GM19193 (cell line): ENCODE measurements around the gene FOCAD.

Experiments
- POLR2A ChIP-seq: IDR thresholded peaks from 4 replicates; pipeline ENCODE4 v1.6.1; 2011; ENCODE audit not compliant: insufficient read depth, insufficient read length; ENCODE audit errors: extremely low read depth

FOCAD gene, protein sequence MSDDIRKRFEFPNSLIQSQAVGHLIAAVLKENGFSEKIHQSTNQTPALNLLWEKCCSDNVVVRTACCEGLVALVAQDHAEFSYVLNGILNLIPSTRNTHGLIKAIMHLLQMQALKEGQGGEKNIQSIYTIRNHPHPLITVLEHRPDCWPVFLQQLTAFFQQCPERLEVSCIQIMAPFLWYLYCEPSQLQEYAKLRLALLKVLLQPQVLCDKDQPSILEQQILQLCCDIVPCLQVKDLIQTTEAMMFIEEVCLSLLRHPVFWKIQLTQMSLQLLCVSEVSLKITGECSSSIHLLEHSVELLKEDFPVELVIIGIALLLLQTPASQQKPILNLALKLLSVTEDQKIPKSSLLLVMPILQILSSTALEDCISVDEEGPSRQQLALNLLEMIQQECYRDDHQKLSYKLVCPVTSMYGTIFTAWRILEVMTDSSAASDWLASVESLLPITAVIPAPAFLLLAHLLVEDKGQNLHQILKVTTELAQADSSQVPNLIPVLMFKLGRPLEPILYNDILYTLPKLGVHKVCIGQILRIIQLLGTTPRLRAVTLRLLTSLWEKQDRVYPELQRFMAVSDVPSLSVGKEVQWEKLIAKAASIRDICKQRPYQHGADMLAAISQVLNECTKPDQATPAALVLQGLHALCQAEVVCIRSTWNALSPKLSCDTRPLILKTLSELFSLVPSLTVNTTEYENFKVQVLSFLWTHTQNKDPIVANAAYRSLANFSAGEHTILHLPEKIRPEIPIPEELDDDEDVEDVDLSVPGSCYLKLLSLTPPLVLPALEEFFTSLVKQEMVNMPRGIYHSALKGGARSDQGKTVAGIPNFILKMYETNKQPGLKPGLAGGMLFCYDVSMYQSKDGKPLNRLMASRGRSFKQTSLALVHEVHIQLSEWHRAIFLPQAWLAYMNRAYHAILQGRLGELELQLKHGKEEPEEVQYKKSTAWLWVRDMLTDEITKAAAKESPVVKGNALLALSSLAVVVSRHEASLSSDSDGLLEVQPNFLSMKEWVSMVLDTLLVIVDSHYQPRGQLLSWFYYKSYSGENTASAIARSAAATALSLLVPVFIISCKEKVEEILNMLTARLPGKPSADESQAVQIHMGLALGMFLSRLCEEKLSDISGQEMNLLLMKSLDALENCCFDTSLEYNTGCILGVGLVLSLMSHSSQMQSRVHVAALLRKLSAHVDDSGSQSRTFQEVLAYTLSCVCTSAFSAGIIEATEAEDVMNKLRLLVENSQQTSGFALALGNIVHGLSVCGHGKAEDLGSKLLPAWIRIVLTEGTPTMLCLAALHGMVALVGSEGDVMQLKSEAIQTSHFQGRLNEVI (N-terminal part only)

DNA sequence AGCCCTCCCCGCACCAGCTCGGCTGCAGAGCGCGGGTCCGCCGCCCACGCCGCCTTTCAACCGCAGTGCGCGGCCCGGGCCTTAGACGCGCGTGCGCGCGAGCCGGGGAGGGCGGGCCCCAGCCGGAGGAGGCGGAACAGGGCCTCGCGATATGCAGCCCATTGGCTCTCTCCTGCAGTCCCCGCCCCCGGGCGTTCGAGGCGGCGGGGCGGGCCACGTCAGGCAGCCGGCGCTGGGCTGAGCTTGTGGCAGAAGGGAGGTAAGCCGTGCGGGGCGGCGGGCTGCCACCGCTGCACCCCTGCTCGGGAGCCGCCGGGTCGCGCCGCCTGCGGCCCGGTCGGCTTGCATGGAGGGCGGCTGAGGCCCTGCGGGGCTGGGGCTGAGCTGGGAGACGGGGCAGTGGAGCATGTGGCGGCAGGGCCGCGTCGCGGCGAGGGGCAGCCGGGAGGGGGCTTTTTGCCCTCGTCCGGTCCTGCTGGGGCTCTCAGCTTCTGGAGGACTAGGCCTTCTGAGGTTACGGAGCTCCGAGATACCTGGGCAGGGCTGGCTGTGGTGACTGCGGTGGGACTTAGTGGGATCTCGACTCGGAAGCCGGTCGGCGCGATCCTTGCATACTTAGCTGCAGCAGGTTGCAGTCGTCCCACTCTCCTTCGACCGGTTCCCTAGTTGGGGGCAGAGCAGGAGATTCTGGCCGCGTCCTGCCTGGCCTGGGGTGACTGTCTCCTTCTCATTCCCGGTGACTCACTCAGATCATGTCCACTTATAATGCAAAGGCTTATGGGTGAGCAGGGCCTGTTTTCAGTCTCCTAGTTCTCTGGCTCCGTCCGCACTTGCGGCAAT is at the start of gene FOCAD:
FOCAD (plus strand) TSS at position 225 of the 840 bp plus-strand sequence. CDS start 31,095 bp downstream, outside the sequence.
- TF ChIP-seq POLR2A, result peak; percentile 98

DNA sequence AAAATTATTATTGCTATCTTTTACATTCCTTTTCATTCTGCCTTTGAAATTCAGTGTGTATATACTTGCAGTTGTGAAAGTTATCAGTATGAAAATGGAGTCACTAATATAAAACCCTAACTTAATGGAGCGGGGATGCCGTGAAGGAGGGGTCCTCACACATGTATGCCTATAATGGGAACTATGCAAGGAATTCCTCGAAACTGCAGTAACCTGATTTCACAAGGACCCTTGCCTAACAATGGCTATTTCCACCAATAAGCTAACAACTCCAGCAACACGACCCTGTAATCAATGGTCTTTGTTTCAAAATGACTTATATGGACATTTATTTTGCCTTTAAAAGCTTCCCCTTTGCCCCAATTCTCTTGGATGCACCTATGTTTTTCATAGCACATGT is 49.2 kb upstream of the FOCAD start:
- TF ChIP-seq POLR2A, result no peak

DNA sequence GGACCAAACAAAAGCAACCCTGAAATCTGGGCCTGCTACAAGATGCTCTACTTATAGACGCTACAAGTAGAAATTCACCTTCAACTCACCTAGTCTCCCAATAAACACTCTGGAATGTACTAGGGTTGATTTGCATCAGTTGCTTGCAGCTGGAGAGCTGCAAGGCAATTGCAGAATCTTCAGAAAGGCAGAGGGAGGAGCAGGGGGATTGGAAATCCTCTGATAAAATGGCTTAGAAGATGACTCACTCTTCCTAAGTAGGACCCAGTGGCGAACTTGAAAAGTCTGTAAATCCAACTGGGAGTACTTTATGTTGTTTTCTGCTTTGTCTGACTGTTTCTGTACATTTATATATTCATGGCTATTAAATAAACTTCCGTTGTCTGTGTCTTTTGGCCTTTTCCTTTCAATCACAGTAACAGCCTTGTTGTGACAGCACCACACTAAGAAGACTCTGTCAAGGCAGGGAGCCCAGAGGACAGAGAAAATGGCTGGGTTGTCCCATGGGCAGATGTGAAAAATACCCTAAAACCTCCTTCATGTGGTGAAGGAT is 47.1 kb upstream of the FOCAD start:
- no peak for TF ChIP-seq POLR2A

DNA sequence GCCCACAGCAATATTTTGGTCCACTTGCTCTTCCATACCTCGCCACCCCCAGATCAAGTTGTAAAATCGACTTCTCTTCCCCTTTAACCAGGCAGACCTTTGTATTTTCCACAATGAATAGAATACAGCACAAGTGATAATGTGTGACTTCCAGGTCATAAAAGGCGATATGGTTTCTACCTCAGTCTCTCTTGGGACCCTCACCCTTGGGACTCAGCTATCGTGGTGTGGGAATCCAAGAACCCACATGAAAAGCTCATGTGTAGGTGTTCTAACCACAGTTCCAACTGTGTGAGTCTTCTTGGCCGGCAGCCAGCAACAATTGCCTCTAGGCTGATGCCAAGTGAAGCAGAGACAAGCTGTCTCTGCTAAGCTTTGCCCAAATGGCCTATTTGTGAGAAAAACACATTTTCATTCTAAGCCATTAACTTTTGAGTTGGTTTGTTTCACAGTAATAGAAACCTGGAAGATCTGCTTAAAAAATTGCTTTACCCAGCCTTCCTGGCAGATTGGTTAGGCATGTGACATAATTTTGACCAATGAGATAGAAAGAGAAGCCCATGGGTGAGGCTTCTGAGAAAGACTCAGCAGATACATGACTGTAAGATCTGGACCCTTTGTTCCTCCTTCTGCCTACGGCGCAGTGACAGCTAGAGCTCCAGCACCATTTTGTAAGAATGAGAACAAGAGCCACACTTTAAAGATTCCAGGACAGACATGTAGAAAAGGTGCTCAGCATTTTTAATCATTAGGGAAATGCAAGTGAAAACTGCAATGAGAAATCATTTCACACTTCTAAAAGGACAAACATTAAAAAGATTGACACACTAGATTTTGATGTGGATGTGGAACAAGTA is 43.5 kb upstream of the FOCAD start:
- no peak for TF ChIP-seq POLR2A

DNA sequence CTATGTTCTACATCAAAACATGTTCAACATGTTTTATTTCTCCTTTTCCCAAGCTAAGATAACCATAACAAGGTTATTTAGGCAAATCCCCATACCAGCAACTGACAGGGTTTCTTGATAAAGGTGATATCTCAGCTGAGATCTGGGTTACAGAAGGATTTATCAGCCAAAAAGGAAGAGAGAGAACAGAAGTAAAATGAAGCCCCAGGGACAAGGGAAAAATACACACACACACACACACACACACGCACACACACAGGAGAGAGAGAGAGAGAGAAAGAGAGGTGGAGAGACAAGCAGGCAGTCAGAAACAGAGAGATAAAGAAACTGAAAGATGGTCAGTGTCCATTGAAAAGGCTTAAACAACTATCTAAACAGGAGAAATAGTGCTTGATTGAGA is 42.0 kb upstream of the FOCAD start:
- TF ChIP-seq POLR2A, result no peak

DNA sequence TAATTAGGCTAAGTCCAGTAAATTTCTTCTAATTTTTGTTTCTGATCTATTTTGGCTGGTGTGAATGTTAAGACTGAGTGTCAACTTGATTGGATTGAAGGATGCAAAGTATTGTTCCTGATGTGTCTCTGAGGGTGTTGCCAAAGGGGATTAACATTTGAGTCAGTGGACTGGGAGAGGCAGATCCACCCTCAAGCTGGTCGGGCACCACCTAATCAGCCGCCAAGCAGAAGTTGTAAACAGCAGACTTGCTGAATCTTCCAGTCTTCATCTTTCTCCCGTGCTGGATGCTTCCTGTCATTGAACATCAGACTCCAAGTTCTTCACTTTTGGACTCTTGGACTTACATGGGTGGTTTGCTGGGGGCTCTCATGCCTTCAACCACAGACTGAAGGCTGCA is 40.4 kb upstream of the FOCAD start:
- no peak for TF ChIP-seq POLR2A

DNA sequence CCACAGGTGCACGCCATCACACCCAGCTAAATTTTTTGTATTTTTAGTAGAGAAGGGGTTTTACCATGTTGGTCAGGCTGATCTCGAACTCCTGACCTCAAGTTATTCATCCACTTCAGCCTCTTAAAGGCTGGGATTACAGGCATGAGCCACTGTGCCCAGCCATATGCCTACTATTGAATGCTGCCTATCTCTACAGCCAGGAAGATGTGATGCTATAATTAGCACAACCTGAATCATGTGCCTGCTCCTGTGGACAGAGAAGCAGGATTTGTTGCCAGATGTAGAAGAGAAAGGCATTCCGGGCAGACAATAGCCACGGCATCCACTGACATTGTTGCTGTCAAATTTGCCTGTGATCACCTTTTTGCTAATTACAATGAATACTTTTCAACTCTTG is 37.4 kb upstream of the FOCAD start:
- TF ChIP-seq POLR2A, result no peak

DNA sequence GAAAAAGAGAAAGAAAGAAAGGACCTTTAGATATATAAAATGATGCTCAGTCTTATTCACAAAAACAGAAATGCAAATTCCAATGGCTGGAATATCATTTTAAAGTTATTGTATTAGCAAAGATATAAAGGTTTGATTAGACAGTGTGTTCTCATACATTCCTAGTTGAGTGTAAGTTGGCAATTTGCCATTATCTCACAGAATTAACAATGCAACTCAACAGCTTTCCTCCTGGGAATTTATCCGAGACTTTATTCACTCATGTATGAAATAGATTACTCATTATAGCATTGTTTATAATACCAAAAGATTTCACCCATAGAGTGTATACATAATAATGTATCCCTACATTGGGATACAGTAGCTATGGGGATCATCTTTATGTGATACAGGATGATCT is 34.7 kb upstream of the FOCAD start:
- TF ChIP-seq POLR2A, result no peak

DNA sequence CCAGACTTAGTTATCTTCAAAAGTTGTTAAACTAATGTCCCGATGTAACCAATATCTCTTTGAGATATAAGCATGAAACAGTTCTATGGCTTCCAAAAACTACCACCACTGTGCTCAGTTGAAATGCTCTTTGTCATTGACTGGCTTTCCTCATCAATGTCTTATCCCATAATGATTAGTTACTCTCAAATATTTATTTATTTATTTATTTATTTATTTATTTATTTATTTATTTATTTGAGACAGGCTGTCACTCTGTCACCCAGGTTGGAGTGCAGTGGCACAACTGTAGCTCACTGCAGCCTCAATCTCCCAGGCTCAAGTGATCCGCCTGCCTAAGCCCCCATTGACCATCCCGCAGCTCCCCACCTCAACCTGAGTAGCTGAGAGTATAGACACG is 33.7 kb upstream of the FOCAD start:
- TF ChIP-seq POLR2A, result no peak

DNA sequence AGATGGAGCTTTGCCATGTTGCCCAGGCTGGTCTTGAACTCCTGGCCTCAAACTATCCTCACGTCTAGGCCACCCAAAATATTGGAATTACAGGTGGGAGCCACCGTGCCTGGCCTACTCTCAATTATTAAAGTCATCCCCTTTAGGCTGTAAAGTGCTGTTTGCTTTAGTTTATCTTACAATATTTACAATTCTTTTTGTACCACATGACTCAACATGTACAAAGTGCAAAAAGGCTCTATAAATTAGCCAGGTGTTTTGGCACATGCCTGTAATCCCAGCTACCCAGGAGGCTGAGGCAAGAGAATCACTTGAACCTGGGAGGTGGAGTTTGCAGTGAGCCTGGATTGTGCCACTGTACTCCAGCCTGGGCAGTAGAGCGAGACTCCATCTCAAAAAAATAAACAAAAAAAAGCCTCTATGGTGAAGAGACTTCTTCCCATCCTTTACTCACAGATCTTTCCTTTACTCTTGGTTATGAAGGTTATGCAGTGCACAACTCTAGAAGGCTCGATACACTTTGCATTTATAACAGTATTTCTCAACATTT is 33.2 kb upstream of the FOCAD start:
- no peak for TF ChIP-seq POLR2A

DNA sequence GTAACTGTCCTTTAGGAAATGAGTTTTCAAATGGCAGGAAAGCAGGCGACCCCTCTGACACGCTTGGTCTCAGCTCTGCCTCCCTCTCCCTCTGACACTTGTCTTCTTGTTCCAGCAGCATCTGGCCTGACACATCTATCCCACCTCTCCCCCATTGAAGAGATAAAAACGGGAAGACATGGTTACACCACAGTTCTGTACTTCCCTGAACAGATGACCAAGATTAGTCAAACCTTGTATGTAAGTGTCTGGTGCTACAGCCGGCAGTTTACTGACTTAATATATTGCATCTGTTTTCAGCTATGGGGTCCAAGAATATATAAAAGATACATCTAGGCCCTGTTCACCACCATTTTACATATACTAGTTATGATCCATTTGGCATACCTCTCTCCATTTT is 32.1 kb upstream of the FOCAD start:
- TF ChIP-seq POLR2A, result no peak

DNA sequence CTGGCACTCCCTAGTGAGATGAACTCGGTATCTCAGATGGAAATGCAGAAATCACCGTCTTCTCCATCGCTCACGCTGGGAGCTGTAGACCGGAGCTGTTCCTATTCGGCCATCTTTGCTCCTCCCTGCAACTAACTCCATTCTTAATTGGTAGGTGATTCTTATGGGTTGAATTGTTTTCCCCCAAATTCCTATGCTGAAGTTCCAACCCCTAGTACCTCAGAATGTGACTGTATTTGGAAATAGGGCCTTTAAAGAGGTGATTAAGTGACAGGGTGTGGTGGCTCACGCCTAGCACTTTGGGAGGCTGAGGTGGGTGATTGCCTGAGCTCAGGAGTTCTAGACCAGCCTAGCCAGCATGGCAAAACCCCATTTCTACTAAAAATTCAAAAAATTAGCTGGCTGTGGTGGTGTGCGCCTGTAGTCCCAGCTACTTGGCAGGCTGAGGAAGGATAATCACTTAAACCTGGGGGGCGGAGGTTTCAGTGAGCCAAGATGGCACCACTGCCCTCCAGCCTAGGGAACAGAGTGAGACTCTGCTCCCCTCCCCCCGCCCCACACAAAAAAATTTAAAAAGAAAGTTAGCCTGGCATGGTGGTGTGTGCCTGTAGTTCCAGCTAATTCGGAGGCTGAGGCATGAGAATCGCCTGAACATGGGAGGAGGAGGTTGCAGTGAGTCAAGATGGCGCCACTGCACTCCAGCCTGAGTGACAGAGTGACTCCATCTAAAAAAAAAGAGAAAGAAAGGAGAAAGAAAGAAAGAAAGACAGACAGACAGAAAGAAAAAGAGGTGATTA is 25.2 kb upstream of the FOCAD start:
- TF ChIP-seq POLR2A, result no peak
